Smooth muscle cell (in vitro differentiated cells): ENCODE measurements around the gene TFPI. TPM values are rescaled to one million over a fixed set of nuclear protein-coding genes. Genes with fewer than 3 reads are reported as not detected.

Experiments used
- DNase-seq: peaks from one replicate; lab custom pipeline; 2025; ENCODE audit not compliant: unreplicated experiment; lab: John Stamatoyannopoulos, UW
- H2AFZ ChIP-seq: fragments of 200-600 bp; sonication (generic); 2 replicates; pipeline ENCODE4 v1.6.0; 2016; ENCODE audit warnings: antibody characterized with exemption, low read depth, mild to moderate bottlenecking
- H3F3A ChIP-seq: fragments of 200-600 bp; sonication (generic); 2 replicates; pipeline ENCODE4 v1.6.0; 2017; ENCODE audit warnings: antibody characterized with exemption, low read depth
- H3K27ac ChIP-seq: fragments of 200-600 bp; sonication (generic); 2 replicates; pipeline ENCODE4 v1.5.1; 2016; ENCODE audit warnings: low read depth, mild to moderate bottlenecking
- H3K27me3 ChIP-seq: fragments of 200-600 bp; sonication (generic); 2 replicates; pipeline ENCODE4 v1.6.1; 2016; ENCODE audit warnings: low read depth, mild to moderate bottlenecking
- H3K36me3 ChIP-seq: fragments of 200-600 bp; sonication (generic); 2 replicates; pipeline ENCODE4 v1.5.1; 2016; ENCODE audit warnings: low read depth
- H3K4me1 ChIP-seq: fragments of 200-600 bp; sonication (generic); 2 replicates; pipeline ENCODE4 v1.5.1; 2016; ENCODE audit warnings: low read depth
- H3K4me2 ChIP-seq: fragments of 200-600 bp; sonication (generic); 2 replicates; pipeline ENCODE4 v1.6.0; 2016; ENCODE audit warnings: mild to moderate bottlenecking
- H3K4me3 ChIP-seq: fragments of 200-600 bp; sonication (generic); 2 replicates; pipeline ENCODE4 v1.5.1; 2016; ENCODE audit warnings: mild to moderate bottlenecking
- H3K79me2 ChIP-seq: fragments of 200-600 bp; sonication (generic); 2 replicates; pipeline ENCODE4 v1.6.0; 2016; ENCODE audit warnings: low read depth, mild to moderate bottlenecking
- H3K9ac ChIP-seq: fragments of 200-600 bp; sonication (generic); 2 replicates; pipeline ENCODE4 v1.6.0; 2016; ENCODE audit warnings: low read depth
- H3K9me3 ChIP-seq: fragments of 200-600 bp; sonication (generic); replicated peaks from 2 replicates; pipeline ENCODE4 v1.5.1; 2016; ENCODE audit warnings: low read depth
- H4K20me1 ChIP-seq: fragments of 200-600 bp; sonication (generic); 2 replicates; pipeline ENCODE4 v1.6.0; 2016; ENCODE audit warnings: low read depth
- WGBS: methylation state at CpG from one replicate; pipeline ENCODE4 v1.1.7; 2016; ENCODE audit warnings: low lambda C conversion rate; 5-methylcytosine and 5-hydroxymethylcytosine counted together
- polyA plus RNA-seq: library from polyadenylated mRNA; unstranded; fragments of >200 nt; fragmentation: Nextera tagmentation; extraction: Ambion mirVana; gene quantifications from 2 replicates; pipeline ENCODE4 v1.2.1, GENCODE V29; 2016
- total RNA-seq: library from RNA; depleted of rRNA; stranded (reverse); fragments of >200 nt; gene quantifications from 2 replicates; pipeline ENCODE4 v1.2.3, GENCODE V29; 2014
- TF ChIP-seq, protein P1 (sequence below): fragments of 200-600 bp; sonication (generic); IDR thresholded peaks from 2 replicates; pipeline ENCODE4 v1.5.1; 2017; ENCODE audit warnings: borderline replicate concordance, mild to moderate bottlenecking, antibody characterized with exemption; ENCODE audit not compliant: insufficient read depth, poor library complexity, severe bottlenecking

Gene TFPI
- total and polyA plus RNA-seq, 2 experiments from 2014 or later = 169 to 194 TPM

GRCh38 chr2:187466129-187466792, 88.0 kb downstream of the TFPI start:
- WGBS = 91% methylated on average over 2 of the region's 2 CpGs
- Histone ChIP-seq H2AFZ (no peak overlapping the region), H3K4me2 (no peak overlapping the region), H3K27me3 (no peaks in the 10 kb centered on the region), H4K20me1 (no peaks in the 10 kb centered on the region), H3K4me1 (no peaks in the 10 kb centered on the region), H3F3A (no peaks in the 10 kb centered on the region), H3K4me3 (no peak overlapping the region), H3K9ac (no peak overlapping the region), H3K36me3 (no peaks in the 10 kb centered on the region), H3K9me3 (no peaks in the 10 kb centered on the region), H3K27ac (no peak overlapping the region), H3K79me2 (no peaks in the 10 kb centered on the region)
- TF ChIP-seq, protein P1, sequence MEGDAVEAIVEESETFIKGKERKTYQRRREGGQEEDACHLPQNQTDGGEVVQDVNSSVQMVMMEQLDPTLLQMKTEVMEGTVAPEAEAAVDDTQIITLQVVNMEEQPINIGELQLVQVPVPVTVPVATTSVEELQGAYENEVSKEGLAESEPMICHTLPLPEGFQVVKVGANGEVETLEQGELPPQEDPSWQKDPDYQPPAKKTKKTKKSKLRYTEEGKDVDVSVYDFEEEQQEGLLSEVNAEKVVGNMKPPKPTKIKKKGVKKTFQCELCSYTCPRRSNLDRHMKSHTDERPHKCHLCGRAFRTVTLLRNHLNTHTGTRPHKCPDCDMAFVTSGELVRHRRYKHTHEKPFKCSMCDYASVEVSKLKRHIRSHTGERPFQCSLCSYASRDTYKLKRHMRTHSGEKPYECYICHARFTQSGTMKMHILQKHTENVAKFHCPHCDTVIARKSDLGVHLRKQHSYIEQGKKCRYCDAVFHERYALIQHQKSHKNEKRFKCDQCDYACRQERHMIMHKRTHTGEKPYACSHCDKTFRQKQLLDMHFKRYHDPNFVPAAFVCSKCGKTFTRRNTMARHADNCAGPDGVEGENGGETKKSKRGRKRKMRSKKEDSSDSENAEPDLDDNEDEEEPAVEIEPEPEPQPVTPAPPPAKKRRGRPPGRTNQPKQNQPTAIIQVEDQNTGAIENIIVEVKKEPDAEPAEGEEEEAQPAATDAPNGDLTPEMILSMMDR = no peak
- DNase-seq = no peak

DNA sequence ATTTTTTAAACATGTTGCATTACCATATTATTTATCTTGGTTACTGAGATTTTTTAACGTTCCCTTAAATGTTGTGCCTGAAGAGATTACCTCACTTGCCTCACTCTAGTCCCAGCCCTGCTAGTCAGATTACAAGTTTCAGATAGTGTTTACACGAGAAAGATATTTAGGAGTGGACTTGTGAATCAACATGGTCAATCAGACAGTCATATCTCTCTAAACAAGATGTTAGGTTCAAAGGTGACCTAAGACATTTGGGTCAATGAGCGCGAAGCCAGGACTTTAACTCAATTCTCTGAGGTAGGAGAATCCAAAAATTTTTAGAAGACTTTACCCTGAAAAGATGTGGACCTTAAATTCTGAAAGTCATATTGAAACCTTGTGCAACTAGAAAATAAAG, 91.4 kb downstream of the TFPI start:
- Histone ChIP-seq H3K4me3 (no peak overlapping the region), H3K4me1 (no peaks in the 10 kb centered on the region), H3K36me3 (no peaks in the 10 kb centered on the region), H3K9ac (no peak overlapping the region), H3K4me2 (peak overlapping the region; percentile 49), H3K79me2 (no peaks in the 10 kb centered on the region), H3F3A (no peaks in the 10 kb centered on the region), H3K27me3 (no peaks in the 10 kb centered on the region), H3K27ac (no peak overlapping the region), H2AFZ (no peak overlapping the region), H3K9me3 (no peaks in the 10 kb centered on the region), H4K20me1 (no peaks in the 10 kb centered on the region)
- no peak for DNase-seq
- TF ChIP-seq, protein P1 = no peak
- 39% methylated on average over 4 of the region's 4 CpGs for WGBS

DNA sequence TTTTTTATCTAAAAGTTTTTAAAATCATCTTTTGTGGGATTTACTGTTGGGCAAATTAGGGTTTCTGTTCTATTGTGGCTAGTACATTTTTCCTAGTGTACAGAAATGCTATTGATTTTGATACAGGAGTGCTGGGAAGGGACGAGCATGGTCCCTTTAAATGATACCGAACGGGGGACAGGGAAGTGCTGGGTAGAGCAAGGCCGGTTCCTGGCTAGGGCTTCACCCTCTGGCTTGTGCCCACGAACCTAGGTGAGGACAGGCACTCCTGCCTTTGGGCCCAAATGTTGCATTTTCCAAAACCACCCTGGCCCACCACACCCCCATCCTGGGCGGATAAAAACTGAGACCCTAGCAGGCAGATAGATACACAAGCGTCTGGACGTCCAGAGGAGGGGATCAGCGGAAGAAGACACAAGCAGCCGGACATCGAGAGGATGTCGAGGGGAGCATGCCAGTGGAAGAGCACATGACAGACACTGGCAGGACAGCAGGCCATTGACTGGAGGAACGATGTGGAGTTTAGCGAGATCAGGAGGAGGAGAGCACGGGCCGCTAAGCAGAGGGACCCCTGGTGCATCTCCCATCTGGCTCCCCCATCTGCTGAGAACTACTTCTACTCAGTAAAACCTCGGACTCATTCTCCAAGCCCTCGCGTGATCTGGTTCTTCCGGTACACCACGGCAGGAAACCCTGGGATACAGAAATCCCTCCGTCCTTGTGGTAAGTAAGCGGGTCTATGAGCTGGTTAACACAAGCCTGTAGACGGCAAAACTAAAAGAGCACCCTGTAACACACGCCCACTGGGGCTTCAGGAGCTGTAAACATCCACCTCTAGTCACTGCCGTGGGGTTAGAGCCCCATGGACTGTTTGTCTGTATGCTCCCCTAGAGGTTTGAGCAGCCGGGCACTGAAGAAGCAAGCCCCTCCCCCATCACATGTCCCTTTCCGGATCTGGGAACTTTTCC, 92.7 kb downstream of the TFPI start:
- Histone ChIP-seq H3K9me3 (no peaks in the 10 kb centered on the region), H4K20me1 (no peaks in the 10 kb centered on the region), H3K27me3 (no peaks in the 10 kb centered on the region), H3K4me2 (peak overlapping the region; percentile 80), H3K27ac (no peak overlapping the region), H3F3A (no peaks in the 10 kb centered on the region), H3K4me3 (peak overlapping the region; percentile 53), H3K36me3 (no peaks in the 10 kb centered on the region), H3K79me2 (no peaks in the 10 kb centered on the region), H2AFZ (peak overlapping the region; percentile 57), H3K4me1 (no peaks in the 10 kb centered on the region), H3K9ac (peak overlapping the region; percentile 49)
- DNase-seq = no peak
- 55% methylated on average over 28 of the region's 28 CpGs for WGBS
- TF ChIP-seq, protein P1 = no peak
